RWPE2 (cell line): Measurements from ENCODE around the gene FOXL3.
"Not testable (repeated sequence)": the region's sequence is repeated elsewhere in the genome, so short reads cannot be mapped to it uniquely, and the experiment has no call there.

Experiments used
- ATAC-seq: fragments of 200-7000 bp; cut with Tn5 transposase; 3 replicates; pipeline ENCODE4 v1.9.1; 2021; ENCODE audit warnings: low read depth
- DNase-seq: peaks from one replicate; pipeline ENCODE4 v3.0.0-alpha.2; 2020; ENCODE audit warnings: low spot score
- H3K27ac ChIP-seq: fragments of 450-650 bp; 2 replicates; pipeline ENCODE4 v1.5.1; 2017; ENCODE audit warnings: mild to moderate bottlenecking; ENCODE audit not compliant: poor library complexity, severe bottlenecking
- H3K27me3 ChIP-seq: fragments of 250-450 bp; sonication (Bioruptor Pico); 2 replicates; pipeline ENCODE4 v1.5.1; 2021; ENCODE audit warnings: mild to moderate bottlenecking, moderate library complexity; ENCODE audit not compliant: insufficient read depth, poor library complexity, severe bottlenecking
- H3K36me3 ChIP-seq: fragments of 250-450 bp; sonication (Bioruptor Pico); 2 replicates; pipeline ENCODE4 v1.5.1; 2020; ENCODE audit warnings: low read depth, mild to moderate bottlenecking, moderate library complexity
- H3K4me1 ChIP-seq: fragments of 250-450 bp; sonication (Bioruptor Pico); 2 replicates; pipeline ENCODE4 v1.5.1; 2021; ENCODE audit warnings: mild to moderate bottlenecking, moderate library complexity; ENCODE audit not compliant: insufficient read depth, poor library complexity, severe bottlenecking
- H3K4me3 ChIP-seq: fragments of 250-450 bp; sonication (Bioruptor Pico); 2 replicates; pipeline ENCODE4 v1.5.1; 2021; ENCODE audit warnings: mild to moderate bottlenecking, moderate library complexity; ENCODE audit not compliant: severe bottlenecking
- H3K9me3 ChIP-seq: fragments of 250-450 bp; sonication (Bioruptor Pico); 2 replicates; pipeline ENCODE4 v1.5.1; 2021; ENCODE audit warnings: mild to moderate bottlenecking, moderate library complexity; ENCODE audit not compliant: severe bottlenecking
- CTCF ChIP-seq: fragments of 450-650 bp; IDR thresholded peaks from one replicate; pipeline ENCODE4 v1.5.1; 2017; ENCODE audit warnings: mild to moderate bottlenecking, moderate library complexity; ENCODE audit not compliant: poor library complexity, severe bottlenecking

FOXL3 gene

GRCh38 chr7:333393-333764 is 43.4 kb downstream of the FOXL3 start:
- no peak overlapping the region for H3K4me3 ChIP-seq
- H3K4me1 ChIP-seq, result peaks cover 4% of the 10 kb centered on the region
- 0 out of 3 replicates have a peak, but pooled peaks have one; percentile 29 for ATAC-seq
- peak; percentile 46 for DNase-seq
- no peaks in the 10 kb centered on the region for H3K27me3 ChIP-seq
- no peaks in the 10 kb centered on the region for H3K36me3 ChIP-seq
- no peaks in the 10 kb centered on the region for H3K9me3 ChIP-seq
- TF ChIP-seq CTCF, result no peak
- H3K27ac ChIP-seq, result peak overlapping the region; percentile 19

- H3K27ac ChIP-seq, result no peak overlapping the region
- DNase-seq, result peak; percentile 9
- no peaks in the 10 kb centered on the region for H3K9me3 ChIP-seq
- H3K36me3 ChIP-seq, result no peaks in the 10 kb centered on the region
- H3K4me3 ChIP-seq, result no peak overlapping the region
- peaks cover 4% of the 10 kb centered on the region for H3K4me1 ChIP-seq
- no peak for TF ChIP-seq CTCF
- H3K27me3 ChIP-seq, result no peaks in the 10 kb centered on the region
- no peak for ATAC-seq
Measured at GRCh38 chr7:334618-335357, 44.8 kb downstream of the FOXL3 start.

GRCh38 chr7:335358-336148 is 45.6 kb downstream of the FOXL3 start:
- DNase-seq (peak; percentile 33), ATAC-seq (no peak)
- Histone ChIP-seq H3K27me3 (no peaks in the 10 kb centered on the region), H3K4me3 (no peak overlapping the region), H3K4me1 (peaks cover 4% of the 10 kb centered on the region), H3K9me3 (no peaks in the 10 kb centered on the region), H3K27ac (no peak overlapping the region), H3K36me3 (no peaks in the 10 kb centered on the region)
- no peak for TF ChIP-seq CTCF

- not testable (repeated sequence) for H3K4me1 ChIP-seq, ATAC-seq, H3K27ac ChIP-seq, H3K9me3 ChIP-seq, H3K4me3 ChIP-seq, H3K36me3 ChIP-seq, H3K27me3 ChIP-seq
- peak; percentile 15 for DNase-seq
Measured at GRCh38 chr7:336149-336533, 46.2 kb downstream of the FOXL3 start.

GRCh38 chr7:336810-337566 is 47.0 kb downstream of the FOXL3 start:
- H3K4me1 ChIP-seq, result peaks cover 4% of the 10 kb centered on the region
- DNase-seq (peak; percentile 57), ATAC-seq (no peak)
- no peaks in the 10 kb centered on the region for H3K9me3 ChIP-seq
- H3K27ac ChIP-seq, result no peak overlapping the region
- no peaks in the 10 kb centered on the region for H3K27me3 ChIP-seq
- no peaks in the 10 kb centered on the region for H3K36me3 ChIP-seq
- TF ChIP-seq CTCF, result no peak
- no peak overlapping the region for H3K4me3 ChIP-seq
